SK-N-SH (cell line): ENCODE data around the gene CSNK2A3. TPM values are rescaled to one million over a fixed set of nuclear protein-coding genes. Genes with fewer than 3 reads are reported as not detected.

Experiments
- CTCF ChIA-PET: fragments of 300-600, 350-600 bp; formaldehyde crosslinking; extraction: SDS; loops from one replicate; lab custom pipeline; 2021; lab: Yijun Ruan, JAX
- POLR2A ChIA-PET: fragments of 350-600 bp; sonication (Branson Sonifier 250); formaldehyde crosslinking; extraction: SDS; loops from one replicate; lab custom pipeline; 2020; ENCODE audit warnings: antibody characterized with exemption, inconsistent platforms; lab: Yijun Ruan, JAX
- DNase-seq: peaks from one replicate; pipeline ENCODE4 v3.0.0; 2012
- H2AFZ ChIP-seq: fragments of 200-600 bp; sonication (generic); 2 replicates; pipeline ENCODE4 v1.8.1; 2016; ENCODE audit warnings: antibody characterized with exemption, mild to moderate bottlenecking, low read depth
- H3F3A ChIP-seq: fragments of 200-600 bp; sonication (generic); replicated peaks from 2 replicates; pipeline ENCODE3; 2016; ENCODE audit warnings: antibody characterized with exemption, mild to moderate bottlenecking; ENCODE audit not compliant: insufficient read depth
- H3K27ac ChIP-seq, 2 experiments: fragments of 200-500 bp in 1 of 2; fragments of 200-600 bp in 1 of 2; sonication (Bioruptor generic) in 1 of 2; sonication (generic), shearing (Covaris generic) in 1 of 2; 2 replicates each; pipeline versions ENCODE4 v1.5.1 to v1.6.1; 2014 to 2016; ENCODE audit warnings: low read depth in 2 of 2, inconsistent platforms in 1 of 2, low read length in 1 of 2, mild to moderate bottlenecking in 1 of 2, mixed read lengths in 1 of 2
- H3K27me3 ChIP-seq: fragments of 200-600 bp; sonication (generic), shearing (Covaris generic); 2 replicates; pipeline ENCODE4 v1.6.1; 2016; ENCODE audit warnings: mixed run types; ENCODE audit not compliant: insufficient read depth
- H3K36me3 ChIP-seq, 2 experiments: fragments of 200-500 bp in 1 of 2; fragments of 200-600 bp in 1 of 2; sonication (Bioruptor generic) in 1 of 2; sonication (generic) in 1 of 2; replicated peaks in 1 of 2; 2 replicates each; pipeline versions ENCODE3 to v1.5.1; 2014 to 2016; ENCODE audit warnings: low read length in 1 of 2, mild to moderate bottlenecking in 1 of 2; ENCODE audit not compliant: insufficient read depth in 2 of 2, control insufficient read depth in 1 of 2
- H3K4me1 ChIP-seq, 2 experiments: fragments of 200-500 bp in 1 of 2; fragments of 200-600 bp in 1 of 2; sonication (Bioruptor generic) in 1 of 2; sonication (generic), shearing (Covaris generic) in 1 of 2; 2 replicates each; pipeline versions ENCODE4 v1.5.1 to v1.6.1; 2014 to 2016; ENCODE audit warnings: low read depth in 1 of 2, low read length in 1 of 2, mixed run types in 1 of 2; ENCODE audit not compliant: insufficient read depth in 2 of 2, control insufficient read depth in 1 of 2
- H3K4me2 ChIP-seq: fragments of 200-600 bp; sonication (generic), shearing (Covaris generic); 2 replicates; pipeline ENCODE4 v1.6.1; 2017; ENCODE audit warnings: mixed run types
- H3K4me3 ChIP-seq, 2 experiments: fragments of 200-500 bp in 1 of 2; fragments of 200-600 bp in 1 of 2; sonication (Bioruptor generic) in 1 of 2; sonication (generic), shearing (Covaris generic) in 1 of 2; 2 replicates each; pipeline versions ENCODE4 v1.5.1 to v1.8.1; 2014 to 2016; ENCODE audit warnings: low read depth in 2 of 2, inconsistent platforms in 1 of 2, low read length in 1 of 2, mild to moderate bottlenecking in 1 of 2, mixed read lengths in 1 of 2, moderate library complexity in 1 of 2
- H3K79me2 ChIP-seq: fragments of 200-600 bp; sonication (generic); 2 replicates; pipeline ENCODE4 v1.8.1; 2017; ENCODE audit warnings: mild to moderate bottlenecking; ENCODE audit not compliant: insufficient read depth
- H3K9ac ChIP-seq: fragments of 200-600 bp; sonication (generic); 2 replicates; pipeline ENCODE4 v1.6.1; 2017; ENCODE audit warnings: mixed run types
- H3K9me2 ChIP-seq: fragments of 200-600 bp; sonication (generic); 2 replicates; pipeline ENCODE4 v1.6.1; 2017; ENCODE audit warnings: mixed run types
- H3K9me3 ChIP-seq: fragments of 200-600 bp; sonication (generic); 2 replicates; pipeline ENCODE4 v1.6.1; 2017; ENCODE audit warnings: mixed run types, mild to moderate bottlenecking, moderate library complexity
- H4K20me1 ChIP-seq: fragments of 200-600 bp; sonication (generic); 2 replicates; pipeline ENCODE4 v1.6.1; 2017; ENCODE audit warnings: mild to moderate bottlenecking, mixed run types; ENCODE audit not compliant: insufficient read depth
- ELF1 ChIP-seq: IDR thresholded peaks from 2 replicates; pipeline ENCODE4 v1.4.0; 2012
- FOXJ3 ChIP-seq: sonication (generic); formaldehyde crosslinking; IDR thresholded peaks from 2 replicates; pipeline ENCODE4 v1.5.1; 2020; ENCODE audit warnings: mild to moderate bottlenecking, missing genetic modification reagents
- FOXM1 ChIP-seq: IDR thresholded peaks from 2 replicates; pipeline ENCODE4 v1.4.0; 2012; ENCODE audit warnings: low read depth, mild to moderate bottlenecking
- GATA2 ChIP-seq: sonication (generic); formaldehyde crosslinking; IDR thresholded peaks from 2 replicates; pipeline ENCODE4 v1.5.0; 2020; ENCODE audit warnings: mild to moderate bottlenecking, missing genetic modification reagents
- MEF2A ChIP-seq: IDR thresholded peaks from 2 replicates; pipeline ENCODE4 v1.4.0; 2012; ENCODE audit warnings: low read depth, borderline replicate concordance
- RFX5 ChIP-seq: IDR thresholded peaks from 2 replicates; pipeline ENCODE4 v1.6.1; 2012; ENCODE audit warnings: mild to moderate bottlenecking, improper control_type of control experiment, low read length
- SIN3A ChIP-seq: IDR thresholded peaks from 2 replicates; pipeline ENCODE4 v1.6.1; 2012; ENCODE audit warnings: low read depth, mild to moderate bottlenecking, low read length, moderate library complexity, borderline replicate concordance
- TEAD4 ChIP-seq: IDR thresholded peaks from 2 replicates; pipeline ENCODE4 v1.4.0; 2012; ENCODE audit warnings: mild to moderate bottlenecking, borderline replicate concordance; ENCODE audit not compliant: insufficient read depth
- USF1 ChIP-seq: IDR thresholded peaks from 2 replicates; pipeline ENCODE4 v1.4.0; 2012; ENCODE audit warnings: low read depth, borderline replicate concordance
- YY1 ChIP-seq: IDR thresholded peaks from 2 replicates; pipeline ENCODE4 v1.4.0; 2012; ENCODE audit warnings: low read depth, mild to moderate bottlenecking
- WGBS: methylation state at CpG from one replicate; pipeline ENCODE4 v1.1.6; 2017; ENCODE audit warnings: low lambda C conversion rate; 5-methylcytosine and 5-hydroxymethylcytosine counted together
- polyA plus RNA-seq, 3 experiments: library from polyadenylated mRNA; depleted of rRNA; stranded (reverse); fragments of >200 nt; gene quantifications; 2 replicates each; pipeline ENCODE4 v1.2.3, GENCODE V29; 2012
- TF ChIP-seq, protein P1 (sequence below): IDR thresholded peaks from 2 replicates; pipeline ENCODE4 v1.6.1; 2012; ENCODE audit warnings: mild to moderate bottlenecking, low read depth, low read length, moderate library complexity
- TF ChIP-seq, protein P2 (sequence below): fragments of 150-350 bp; IDR thresholded peaks from 2 replicates; pipeline ENCODE4 v1.6.1; 2016; ENCODE audit warnings: mild to moderate bottlenecking, low read depth, low read length
- TF ChIP-seq, protein P3 (sequence below): fragments of 150-350 bp; IDR thresholded peaks from 2 replicates; pipeline ENCODE4 v1.6.1; 2017; ENCODE audit warnings: antibody characterized with exemption, low read length, low read depth, borderline replicate concordance

The CSNK2A3 gene
- polyA plus RNA-seq, 1 of the 3 experiments (the other 2 are of a cell fraction): 0.31 TPM

DNA sequence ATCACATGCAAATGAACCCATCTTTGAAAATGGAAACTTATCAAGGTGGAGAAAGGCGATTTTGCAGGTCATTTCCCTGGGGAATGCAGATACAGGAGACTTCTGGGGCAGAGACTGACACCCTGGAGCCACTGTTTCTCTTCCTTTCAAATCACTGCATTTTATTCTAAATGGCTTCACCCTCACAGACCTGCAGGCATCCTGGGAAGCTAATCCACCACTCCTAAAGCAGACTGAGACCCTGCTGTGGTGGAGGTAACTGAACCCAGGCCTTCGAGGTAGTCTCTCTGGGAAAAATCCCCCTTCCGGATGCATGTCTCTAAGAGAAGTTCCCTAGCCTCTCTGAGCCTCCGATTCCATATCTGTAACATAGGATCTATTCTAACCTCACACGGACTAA lies 20.9 kb upstream of the CSNK2A3 start:
- 32% methylated on average over 5 of the region's 5 CpGs for WGBS
- no peak for DNase-seq
- H3F3A ChIP-seq: no peaks in the 10 kb centered on the region
- H3K9me2 ChIP-seq: no peaks in the 10 kb centered on the region
- no peaks in the 10 kb centered on the region for H3K79me2 ChIP-seq
- POLR2A ChIA-PET: no interaction called here
- no peak overlapping the region for H3K9ac ChIP-seq
- TF ChIP-seq, protein P1, sequence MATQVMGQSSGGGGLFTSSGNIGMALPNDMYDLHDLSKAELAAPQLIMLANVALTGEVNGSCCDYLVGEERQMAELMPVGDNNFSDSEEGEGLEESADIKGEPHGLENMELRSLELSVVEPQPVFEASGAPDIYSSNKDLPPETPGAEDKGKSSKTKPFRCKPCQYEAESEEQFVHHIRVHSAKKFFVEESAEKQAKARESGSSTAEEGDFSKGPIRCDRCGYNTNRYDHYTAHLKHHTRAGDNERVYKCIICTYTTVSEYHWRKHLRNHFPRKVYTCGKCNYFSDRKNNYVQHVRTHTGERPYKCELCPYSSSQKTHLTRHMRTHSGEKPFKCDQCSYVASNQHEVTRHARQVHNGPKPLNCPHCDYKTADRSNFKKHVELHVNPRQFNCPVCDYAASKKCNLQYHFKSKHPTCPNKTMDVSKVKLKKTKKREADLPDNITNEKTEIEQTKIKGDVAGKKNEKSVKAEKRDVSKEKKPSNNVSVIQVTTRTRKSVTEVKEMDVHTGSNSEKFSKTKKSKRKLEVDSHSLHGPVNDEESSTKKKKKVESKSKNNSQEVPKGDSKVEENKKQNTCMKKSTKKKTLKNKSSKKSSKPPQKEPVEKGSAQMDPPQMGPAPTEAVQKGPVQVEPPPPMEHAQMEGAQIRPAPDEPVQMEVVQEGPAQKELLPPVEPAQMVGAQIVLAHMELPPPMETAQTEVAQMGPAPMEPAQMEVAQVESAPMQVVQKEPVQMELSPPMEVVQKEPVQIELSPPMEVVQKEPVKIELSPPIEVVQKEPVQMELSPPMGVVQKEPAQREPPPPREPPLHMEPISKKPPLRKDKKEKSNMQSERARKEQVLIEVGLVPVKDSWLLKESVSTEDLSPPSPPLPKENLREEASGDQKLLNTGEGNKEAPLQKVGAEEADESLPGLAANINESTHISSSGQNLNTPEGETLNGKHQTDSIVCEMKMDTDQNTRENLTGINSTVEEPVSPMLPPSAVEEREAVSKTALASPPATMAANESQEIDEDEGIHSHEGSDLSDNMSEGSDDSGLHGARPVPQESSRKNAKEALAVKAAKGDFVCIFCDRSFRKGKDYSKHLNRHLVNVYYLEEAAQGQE: no peak
- TF ChIP-seq MEF2A: no peak
- TF ChIP-seq RFX5: no peak
- no peak for TF ChIP-seq SIN3A
- no peak for TF ChIP-seq TEAD4
- TF ChIP-seq, protein P2, sequence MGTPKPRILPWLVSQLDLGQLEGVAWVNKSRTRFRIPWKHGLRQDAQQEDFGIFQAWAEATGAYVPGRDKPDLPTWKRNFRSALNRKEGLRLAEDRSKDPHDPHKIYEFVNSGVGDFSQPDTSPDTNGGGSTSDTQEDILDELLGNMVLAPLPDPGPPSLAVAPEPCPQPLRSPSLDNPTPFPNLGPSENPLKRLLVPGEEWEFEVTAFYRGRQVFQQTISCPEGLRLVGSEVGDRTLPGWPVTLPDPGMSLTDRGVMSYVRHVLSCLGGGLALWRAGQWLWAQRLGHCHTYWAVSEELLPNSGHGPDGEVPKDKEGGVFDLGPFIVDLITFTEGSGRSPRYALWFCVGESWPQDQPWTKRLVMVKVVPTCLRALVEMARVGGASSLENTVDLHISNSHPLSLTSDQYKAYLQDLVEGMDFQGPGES: no peak
- no peak for TF ChIP-seq YY1
- no peak for TF ChIP-seq FOXM1
- no peak for TF ChIP-seq GATA2 (CRISPR knock-in tag)
- TF ChIP-seq ELF1: no peak
- no peak for TF ChIP-seq USF1
- TF ChIP-seq FOXJ3 (CRISPR knock-in tag): no peak
- TF ChIP-seq, protein P3, sequence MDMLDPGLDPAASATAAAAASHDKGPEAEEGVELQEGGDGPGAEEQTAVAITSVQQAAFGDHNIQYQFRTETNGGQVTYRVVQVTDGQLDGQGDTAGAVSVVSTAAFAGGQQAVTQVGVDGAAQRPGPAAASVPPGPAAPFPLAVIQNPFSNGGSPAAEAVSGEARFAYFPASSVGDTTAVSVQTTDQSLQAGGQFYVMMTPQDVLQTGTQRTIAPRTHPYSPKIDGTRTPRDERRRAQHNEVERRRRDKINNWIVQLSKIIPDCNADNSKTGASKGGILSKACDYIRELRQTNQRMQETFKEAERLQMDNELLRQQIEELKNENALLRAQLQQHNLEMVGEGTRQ: no peak
- H3K27ac ChIP-seq: no peak overlapping the region
- CTCF ChIA-PET: interaction anchor here (1.0 kb wide), 1 partner anchor 33 kb away, joined by 3 read pairs; no protein-coding TSS in a partner anchor
- H3K4me1 ChIP-seq: peaks cover 0 to 26% of the 10 kb centered on the region in 2 experiments; a peak in 2 of 4 replicates
- no peaks in the 10 kb centered on the region for H4K20me1 ChIP-seq
- H2AFZ ChIP-seq: no peak overlapping the region
- H3K4me2 ChIP-seq: no peak overlapping the region
- H3K4me3 ChIP-seq: no peak overlapping the region
- H3K36me3 ChIP-seq: no peaks in the 10 kb centered on the region
- no peaks in the 10 kb centered on the region for H3K27me3 ChIP-seq
- no peaks in the 10 kb centered on the region for H3K9me3 ChIP-seq
